Naive thymus-derived CD4-positive, alpha-beta T cell (primary cell): ENCODE data around the gene ELL. TPM values are rescaled to one million over a fixed set of nuclear protein-coding genes. Genes with fewer than 3 reads are reported as not detected.

Experiments
- ATAC-seq: fragments of 150-1000 bp; cut with Tn5 transposase; 2 replicates; pipeline ENCODE4 v1.10.0; 2021; ENCODE audit warnings: mild to moderate bottlenecking, moderate library complexity
- CTCF ChIA-PET: fragments of 350-600 bp; sonication (Branson Sonifier 250); formaldehyde crosslinking; loops from one replicate; lab custom pipeline; 2021; ENCODE audit warnings: antibody characterized with exemption; lab: Charles Lee
- POLR2A ChIA-PET: fragments of 350-600 bp; sonication (Branson Sonifier 250); formaldehyde crosslinking; loops from one replicate; lab custom pipeline; 2021; ENCODE audit warnings: antibody characterized with exemption, inconsistent platforms; lab: Charles Lee
- DNase-seq, 9 donors: peaks; one replicate each; pipeline versions ENCODE4 v3.0.0 to v3.0.0-alpha.2; 2020 to 2022; ENCODE audit warnings: mixed read lengths in 1 of 9
- H3K27ac ChIP-seq: one replicate; pipeline ENCODE4 v1.7.0; 2013; ENCODE audit warnings: mild to moderate bottlenecking, low read depth, low read length, moderate library complexity
- H3K27me3 ChIP-seq, 2 donors: one replicate each; pipeline ENCODE4 v1.7.0; 2013; ENCODE audit warnings: low read length in 2 of 2, mild to moderate bottlenecking in 2 of 2, moderate library complexity in 2 of 2; ENCODE audit not compliant: control insufficient read depth in 2 of 2, insufficient read depth in 2 of 2
- H3K36me3 ChIP-seq, 3 experiments: 1 replicate in 2 of 3; 2 replicates in 1 of 3; pipeline ENCODE4 v1.7.0; 2013; ENCODE audit warnings: low read length in 3 of 3, mild to moderate bottlenecking in 3 of 3, moderate library complexity in 1 of 3; ENCODE audit not compliant: insufficient read depth in 3 of 3, control insufficient read depth in 2 of 3
- H3K4me1 ChIP-seq, 2 donors: one replicate each; pipeline ENCODE4 v1.7.0; 2013; ENCODE audit warnings: low read length in 2 of 2, mild to moderate bottlenecking in 2 of 2, moderate library complexity in 1 of 2; ENCODE audit not compliant: control insufficient read depth in 2 of 2, insufficient read depth in 2 of 2
- H3K4me3 ChIP-seq: 2 replicates; pipeline ENCODE4 v1.7.0; 2013; ENCODE audit warnings: mild to moderate bottlenecking, low read length
- H3K9me3 ChIP-seq, 3 experiments: 1 replicate in 2 of 3; 2 replicates in 1 of 3; pipeline ENCODE4 v1.7.0; 2013; ENCODE audit warnings: low read length in 3 of 3; ENCODE audit not compliant: control insufficient read depth in 2 of 3
- H3K27ac Mint-ChIP-seq, 9 donors: one replicate each; pipeline ENCODE4 v1.8.0; 2020 to 2022; ENCODE audit warnings: mixed read lengths in 9 of 9, mild to moderate bottlenecking in 8 of 9, moderate library complexity in 5 of 9, inconsistent platforms in 2 of 9
- H3K27me3 Mint-ChIP-seq, 5 donors: one replicate each; pipeline ENCODE4 v1.8.0; 2021 to 2022; ENCODE audit warnings: mixed read lengths in 5 of 5, mild to moderate bottlenecking in 1 of 5
- H3K36me3 Mint-ChIP-seq, 5 donors: one replicate each; pipeline ENCODE4 v1.8.0; 2020 to 2022; ENCODE audit warnings: mixed read lengths in 5 of 5, mild to moderate bottlenecking in 3 of 5, inconsistent platforms in 1 of 5
- H3K4me1 Mint-ChIP-seq, 7 donors: one replicate each; pipeline ENCODE4 v1.8.0; 2020 to 2022; ENCODE audit warnings: mixed read lengths in 7 of 7, mild to moderate bottlenecking in 3 of 7, inconsistent platforms in 1 of 7
- H3K4me3 Mint-ChIP-seq, 10 donors: one replicate each; pipeline ENCODE4 v1.8.0; 2020 to 2022; ENCODE audit warnings: mild to moderate bottlenecking in 10 of 10, mixed read lengths in 10 of 10, moderate library complexity in 6 of 10, inconsistent platforms in 2 of 10
- H3K9me3 Mint-ChIP-seq, 11 donors: one replicate each; pipeline ENCODE4 v1.8.0; 2020 to 2022; ENCODE audit warnings: mixed read lengths in 11 of 11, mild to moderate bottlenecking in 4 of 11, inconsistent platforms in 1 of 11, moderate library complexity in 1 of 11
- intact Hi-C, 2 donors: fragments of 100-400 bp; cut with micrococcal nuclease; formaldehyde crosslinking; loops; one replicate each; pipeline ENCODE4 v1.15.1; 2023
- polyA plus RNA-seq, 2 donors: library from polyadenylated mRNA; unstranded; fragments of 300-500 nt; fragmentation: Illumina TruSeq; gene quantifications; one replicate each; pipeline ENCODE4 v1.2.3, GENCODE V29; 2021
- total RNA-seq, 6 experiments: library from RNA in 5 of 6; stranded (reverse) in 5 of 6; gene quantifications; 1 replicate in 5 of 6; 2 replicates in 1 of 6; pipeline ENCODE4 v1.2.3 and lab custom pipeline; 2021 to 2026

ELL gene
- total and polyA plus RNA-seq, 7 experiments from 2014 or later: 8.9 to 70.4 (median 22.1) TPM

GRCh38 chr19:18419699-18420460, 102.0 kb downstream of the ELL start:
- intact Hi-C loops: loop anchor here (1.0 to 10.0 kb wide), 8 partner anchors 9 to 475 kb away; partner anchors contain the start of genes KXD1 (in 1 of the 2), LSM4 (in 1 of the 2), RAB3A (in 1 of the 2) and UPF1 (in 1 of the 2)
- CTCF ChIA-PET: interaction anchor here (0.8 to 2.1 kb wide), 4 partner anchors 8 to 31 kb away, joined by 3 to 8 read pairs (median 6); no protein-coding TSS in a partner anchor
- peaks cover 40 to 83% (median 72%) of the 10 kb centered on the region in 7 donors for H3K4me1 Mint-ChIP-seq
- peak; percentile 17 for ATAC-seq
- Histone ChIP-seq H3K36me3 (no peaks in the 10 kb centered on the region), H3K27me3 (peaks cover 0 to 14% of the 10 kb centered on the region in 2 donors), H3K9me3 (no peaks in the 10 kb centered on the region), H3K4me3 (peak overlapping the region; percentile 47), H3K27ac (peak overlapping the region; percentile 63), H3K4me1 (peaks cover 63 to 71% of the 10 kb centered on the region in 2 donors)
- H3K36me3 Mint-ChIP-seq: peaks cover 0 to 8% (median 0%) of the 10 kb centered on the region in 5 donors
- H3K9me3 Mint-ChIP-seq: peaks cover 0 to 1% (median 0%) of the 10 kb centered on the region in 11 donors
- peak overlapping the region; percentile 79 to 92 (median 84) for H3K4me3 Mint-ChIP-seq
- H3K27me3 Mint-ChIP-seq: peaks cover 8 to 21% (median 13%) of the 10 kb centered on the region in 5 donors
- peak overlapping the region in 8 of 9 donors; percentile 40 to 90 (median 58) for H3K27ac Mint-ChIP-seq
- DNase-seq: peak in 1 of 9 donors; percentile 57
- POLR2A ChIA-PET: interaction anchor here (0.8 to 2.1 kb wide), 7 partner anchors 9 to 412 kb away, joined by 3 to 13 read pairs (median 5); partner anchors contain the start of genes JUND, RAB3A and UPF1

GRCh38 chr19:18419195-18419698, 102.6 kb downstream of the ELL start, which contains the start of gene SSBP4:
Gene SSBP4, plus strand, starts transcription at chr19:18419398. Its CDS starts 251 bp downstream, at chr19:18419649.
- POLR2A ChIA-PET: interaction anchor here (0.7 to 2.1 kb wide), 9 partner anchors 10 to 412 kb away, joined by 3 to 13 read pairs (median 4); partner anchors contain the start of genes JUND, RAB3A and UPF1
- H3K27ac Mint-ChIP-seq: peak within 1 kb of the TSS; percentile 40 to 90 (median 67)
- CTCF ChIA-PET: interaction anchor here (0.8 to 2.1 kb wide), 4 partner anchors 8 to 31 kb away, joined by 3 to 8 read pairs (median 6); no protein-coding TSS in a partner anchor
- ATAC-seq (peak; percentile 59), DNase-seq (peak; percentile 53 to 89 (median 72))
- intact Hi-C loops: loop anchor here (1.0 to 10.0 kb wide), 8 partner anchors 10 to 474 kb away; partner anchors contain the start of genes KXD1 (in 1 of the 2), LSM4 (in 1 of the 2), RAB3A (in 1 of the 2) and UPF1 (in 1 of the 2)
- peak within 1 kb of the TSS; percentile 80 to 92 (median 85) for H3K4me3 Mint-ChIP-seq
- Histone ChIP-seq H3K36me3 (no peaks in the 10 kb centered on the region), H3K9me3 (no peaks in the 10 kb centered on the region), H3K27ac (peak within 1 kb of the TSS; percentile 63), H3K27me3 (peaks cover 0 to 14% of the 10 kb centered on the region in 2 donors), H3K4me1 (peaks cover 68 to 76% of the 10 kb centered on the region in 2 donors), H3K4me3 (peak within 1 kb of the TSS; percentile 61)
- H3K9me3 Mint-ChIP-seq: peaks cover 0 to 1% (median 0%) of the 10 kb centered on the region in 11 donors
- peaks cover 40 to 84% (median 79%) of the 10 kb centered on the region in 7 donors for H3K4me1 Mint-ChIP-seq
- peaks cover 8 to 27% (median 15%) of the 10 kb centered on the region in 5 donors for H3K27me3 Mint-ChIP-seq
- H3K36me3 Mint-ChIP-seq: peaks cover 0 to 8% (median 0%) of the 10 kb centered on the region in 5 donors

- peak overlapping the region; percentile 61 for H3K4me3 ChIP-seq
- Mint-ChIP-seq H3K4me1 (peaks cover 40 to 85% (median 78%) of the 10 kb centered on the region in 7 donors), H3K9me3 (peaks cover 0 to 1% (median 0%) of the 10 kb centered on the region in 11 donors)
Measured at GRCh38 chr19:18418483-18419194, 103.2 kb downstream of the ELL start.

GRCh38 chr19:18418029-18418482, 103.8 kb downstream of the ELL start:
- Mint-ChIP-seq H3K9me3 (peaks cover 0 to 1% (median 0%) of the 10 kb centered on the region in 11 donors), H3K4me1 (peaks cover 38 to 79% (median 74%) of the 10 kb centered on the region in 7 donors), H3K27ac (peak overlapping the region in 4 of 9 donors; percentile 10 to 83 (median 50)), H3K36me3 (peaks cover 0 to 7% (median 0%) of the 10 kb centered on the region in 5 donors), H3K27me3 (peaks cover 8 to 32% (median 20%) of the 10 kb centered on the region in 5 donors), H3K4me3 (peak overlapping the region; percentile 74 to 90 (median 85))
- Histone ChIP-seq H3K27ac (no peak overlapping the region), H3K9me3 (no peaks in the 10 kb centered on the region), H3K36me3 (no peaks in the 10 kb centered on the region), H3K27me3 (peaks cover 0 to 14% of the 10 kb centered on the region in 2 donors), H3K4me3 (peak overlapping the region; percentile 61), H3K4me1 (peaks cover 66 to 67% of the 10 kb centered on the region in 2 donors)
- ATAC-seq (no peak), DNase-seq (peak in 2 of 9 donors; percentile 14 to 47)
- CTCF ChIA-PET: no interaction called here
- intact Hi-C loops: loop anchor here (2.0 to 10.0 kb wide), 5 partner anchors 96 to 473 kb away; partner anchors contain the start of genes LSM4 (in 1 of the 2), RAB3A (in 1 of the 2) and UPF1 (in 1 of the 2)
- POLR2A ChIA-PET: interaction anchor here (1.8 to 2.1 kb wide), 2 partner anchors 136 to 214 kb away, joined by 9 to 13 read pairs; partner anchors contain the start of genes JUND and RAB3A

More at GRCh38 chr19:18418483-18419194, 103.2 kb downstream of the ELL start:
- intact Hi-C loops: loop anchor here (1.0 to 10.0 kb wide), 8 partner anchors 11 to 474 kb away; partner anchors contain the start of genes KXD1 (in 1 of the 2), LSM4 (in 1 of the 2), RAB3A (in 1 of the 2) and UPF1 (in 1 of the 2)
- ATAC-seq (peak; percentile 30), DNase-seq (peak in 2 of 9 donors; percentile 41 to 43)
- no peaks in the 10 kb centered on the region for H3K36me3 ChIP-seq
- ChIA-PET POLR2A (interaction anchor here (0.7 to 2.1 kb wide), 9 partner anchors 10 to 413 kb away, joined by 3 to 13 read pairs (median 4); partner anchors contain the start of genes JUND, RAB3A and UPF1), CTCF (interaction anchor here (0.8 to 2.1 kb wide), 3 partner anchors 7 to 30 kb away, joined by 3 to 8 read pairs (median 7); no protein-coding TSS in a partner anchor)
- H3K27ac Mint-ChIP-seq: peak overlapping the region in 8 of 9 donors; percentile 32 to 83 (median 65)
- H3K27me3 Mint-ChIP-seq: peaks cover 8 to 32% (median 20%) of the 10 kb centered on the region in 5 donors
- no peak overlapping the region for H3K27ac ChIP-seq
- peaks cover 68 to 72% of the 10 kb centered on the region in 2 donors for H3K4me1 ChIP-seq
- peaks cover 0 to 8% (median 0%) of the 10 kb centered on the region in 5 donors for H3K36me3 Mint-ChIP-seq
- no peaks in the 10 kb centered on the region for H3K9me3 ChIP-seq
- H3K27me3 ChIP-seq: peaks cover 0 to 14% of the 10 kb centered on the region in 2 donors
- H3K4me3 Mint-ChIP-seq: peak overlapping the region; percentile 74 to 90 (median 85)
